ENCODE data around the gene FAIM.
A peak's percentile ranks its signal among the peaks of the same experiment; 100 is the strongest.
"Not testable (repeated sequence)": the region's sequence is repeated elsewhere in the genome, so short reads cannot be mapped to it uniquely, and the experiment has no call there.

FAIM gene, protein sequence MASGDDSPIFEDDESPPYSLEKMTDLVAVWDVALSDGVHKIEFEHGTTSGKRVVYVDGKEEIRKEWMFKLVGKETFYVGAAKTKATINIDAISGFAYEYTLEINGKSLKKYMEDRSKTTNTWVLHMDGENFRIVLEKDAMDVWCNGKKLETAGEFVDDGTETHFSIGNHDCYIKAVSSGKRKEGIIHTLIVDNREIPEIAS

GRCh38 chr3:138608322-138609135, at the start of gene FAIM:
Gene FAIM (plus strand): TSS chr3:138608771. CDS start chr3:138619727, 10,956 bp downstream.
- DNase-seq: peak; percentile 78

DNA sequence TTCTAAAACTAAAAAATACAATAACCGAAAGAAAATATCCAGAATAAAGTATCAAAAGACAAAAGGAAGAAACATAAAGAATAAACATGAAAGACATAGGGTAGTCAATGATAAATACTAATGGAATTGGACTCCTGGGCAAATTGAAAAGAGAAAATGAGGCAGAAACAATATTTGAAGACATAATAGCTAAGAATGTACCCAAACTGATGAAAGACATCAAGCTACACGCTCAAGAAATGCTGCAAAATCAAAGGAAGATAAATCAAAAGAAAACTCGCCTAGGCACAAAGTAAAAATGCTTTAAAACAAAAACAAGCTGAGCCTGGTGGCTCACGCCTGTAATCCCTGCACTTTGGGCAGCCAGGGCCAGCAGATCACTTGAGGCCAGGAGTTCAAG, 49.4 kb upstream of the FAIM start:
- no peak for DNase-seq

DNA sequence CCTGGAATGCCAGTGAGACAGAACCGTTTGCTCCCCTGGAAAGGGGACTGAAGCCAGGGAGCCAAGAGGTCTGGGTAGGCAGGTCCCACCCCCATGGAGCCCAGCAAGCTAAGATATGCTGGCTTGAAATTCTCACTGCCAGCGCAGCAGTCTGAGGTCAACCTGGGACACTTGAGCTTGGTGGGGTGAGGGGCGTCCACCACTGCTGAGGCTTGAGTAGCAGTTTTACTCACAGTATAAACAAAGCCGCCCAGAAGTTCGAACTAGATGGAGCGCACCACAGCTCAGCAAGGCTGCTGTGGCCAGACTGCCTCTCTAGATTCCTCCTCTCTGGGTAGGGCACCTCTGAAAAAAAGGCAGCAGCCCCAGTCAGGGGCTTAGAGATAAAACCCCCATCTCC, 48.1 kb upstream of the FAIM start:
- DNase-seq: no peak

DNA sequence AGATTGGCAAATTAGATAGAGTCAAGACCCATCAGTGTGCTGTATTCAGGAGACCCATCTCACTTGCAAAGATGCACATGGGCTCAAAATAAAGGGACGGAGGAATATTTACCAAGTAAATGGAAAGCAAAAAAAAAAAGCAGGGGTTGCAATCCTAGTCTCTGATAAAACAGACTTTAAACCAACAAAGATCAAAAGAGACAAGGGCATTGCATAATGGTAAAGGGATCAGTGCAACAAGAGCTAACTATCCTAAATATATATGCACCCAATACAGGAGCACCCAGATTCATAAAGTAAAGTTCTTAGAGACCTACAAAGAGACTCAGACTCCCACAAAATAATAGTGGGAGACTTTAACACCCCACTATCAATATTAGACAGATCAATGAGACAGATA, 45.7 kb upstream of the FAIM start:
- not testable (repeated sequence) for DNase-seq

DNA sequence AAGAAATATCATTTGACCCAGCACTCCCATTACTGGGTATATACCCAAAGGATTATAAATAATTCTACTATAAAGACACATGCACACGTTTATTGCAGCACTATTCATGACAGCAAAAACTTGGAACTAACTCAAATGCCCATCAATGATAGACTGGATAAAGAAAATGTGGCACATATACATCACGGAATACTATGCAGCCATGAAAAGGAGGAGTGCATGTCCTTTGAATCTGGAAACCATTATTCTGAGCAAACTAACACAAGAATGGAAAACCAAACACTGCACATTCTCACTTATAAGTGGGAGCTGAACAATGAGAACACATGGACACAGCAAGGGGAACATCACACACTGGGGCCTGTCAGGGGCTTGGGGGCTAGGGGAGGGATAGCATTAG, 42.3 kb upstream of the FAIM start:
- not testable (repeated sequence) for DNase-seq

- DNase-seq: no peak
Observed at GRCh38 chr3:138567403-138567802, 41.2 kb upstream of the FAIM start.

DNA sequence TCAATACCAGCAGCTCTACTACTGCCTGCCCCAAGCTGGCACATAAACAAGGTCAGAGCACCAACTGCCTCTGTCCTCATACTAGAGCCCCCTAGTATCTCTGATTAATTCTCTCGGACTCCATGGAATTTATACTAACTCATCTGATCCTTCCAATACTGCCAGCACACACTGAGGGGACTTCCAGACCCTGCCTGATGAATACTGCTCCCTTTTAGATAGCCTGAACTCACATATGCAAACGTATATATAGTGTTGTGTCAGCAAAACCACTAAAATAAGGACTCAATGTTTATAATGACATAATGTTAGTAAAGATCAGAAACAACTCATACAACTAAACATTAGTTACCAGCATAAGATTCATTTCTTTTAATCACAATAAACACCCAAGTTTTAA, 39.5 kb upstream of the FAIM start:
- DNase-seq: no peak

- DNase-seq: not testable (repeated sequence)
Observed at GRCh38 chr3:138569624-138570023, 38.9 kb upstream of the FAIM start.

- DNase-seq: no peak
Observed at GRCh38 chr3:138573138-138573537, 35.4 kb upstream of the FAIM start.

GRCh38 chr3:138578141-138578540, 30.4 kb upstream of the FAIM start:
- no peak for DNase-seq

- DNase-seq: no peak
Observed at GRCh38 chr3:138578961-138579574, 29.5 kb upstream of the FAIM start.

DNA sequence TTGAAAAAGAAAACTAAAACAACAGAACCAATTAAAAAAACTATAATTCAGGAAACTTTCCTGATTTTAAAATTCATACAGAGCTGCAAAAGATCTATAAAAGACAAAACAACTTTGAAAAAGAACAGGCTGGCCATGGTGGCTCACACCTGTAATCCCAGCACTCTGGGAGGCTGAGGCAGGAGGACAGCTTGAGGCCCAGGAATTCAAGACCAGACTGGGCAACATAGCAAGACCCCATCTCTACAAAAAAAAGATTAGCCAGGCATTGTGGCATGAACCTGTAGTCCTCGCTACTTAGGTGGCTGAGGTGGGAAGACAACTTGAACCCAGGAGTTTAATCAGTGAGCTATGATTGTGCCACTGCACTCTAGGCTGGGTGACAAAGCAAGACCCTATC, 21.2 kb upstream of the FAIM start:
- no peak for DNase-seq

DNA sequence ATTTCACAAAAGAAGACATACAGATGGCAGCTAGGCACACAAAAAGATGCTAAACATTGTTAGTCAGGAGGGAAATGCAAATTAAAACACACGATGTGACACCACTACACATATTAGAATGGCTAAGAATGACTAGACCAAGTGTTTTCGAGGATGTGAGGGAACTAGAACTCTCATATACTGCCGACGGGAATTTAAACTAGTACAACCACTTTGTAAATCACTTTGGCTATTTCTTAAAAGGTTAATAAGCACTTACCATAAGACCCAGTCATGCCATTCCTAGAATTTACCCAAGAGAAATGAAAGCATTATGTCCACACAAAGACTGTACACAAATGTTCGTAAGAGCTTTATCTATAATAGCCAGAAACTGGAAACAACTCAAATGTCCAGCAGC, 20.1 kb upstream of the FAIM start:
- no peak for DNase-seq

DNA sequence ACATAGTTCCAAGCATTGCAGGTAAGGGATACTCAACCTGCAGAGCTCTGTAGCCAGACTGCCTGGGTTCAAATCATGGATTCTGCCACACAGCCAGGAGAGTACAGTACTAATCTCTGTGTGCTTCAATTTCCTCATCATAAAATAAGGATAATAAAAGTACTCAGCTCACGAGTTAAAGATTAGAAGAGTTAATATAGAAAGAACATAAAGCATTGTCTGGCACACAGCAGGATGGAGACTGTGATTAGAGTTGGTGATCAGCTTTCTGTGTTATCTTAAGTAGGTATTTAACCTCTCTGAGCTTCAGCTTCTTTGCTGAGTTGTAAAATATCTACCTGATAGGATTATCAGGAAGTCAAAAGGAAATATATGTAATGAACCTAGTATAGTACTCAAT, 17.2 kb upstream of the FAIM start:
- no peak for DNase-seq

GRCh38 chr3:138593488-138594149, 15.0 kb upstream of the FAIM start:
- DNase-seq: no peak

GRCh38 chr3:138594150-138594934, 14.2 kb upstream of the FAIM start, which contains the start of gene CEP70:
Gene CEP70 (minus strand): TSS chr3:138594260. CDS start chr3:138572927, 21,333 bp downstream.
- DNase-seq: no peak

GRCh38 chr3:138594935-138595610, 13.5 kb upstream of the FAIM start:
- DNase-seq: no peak

DNA sequence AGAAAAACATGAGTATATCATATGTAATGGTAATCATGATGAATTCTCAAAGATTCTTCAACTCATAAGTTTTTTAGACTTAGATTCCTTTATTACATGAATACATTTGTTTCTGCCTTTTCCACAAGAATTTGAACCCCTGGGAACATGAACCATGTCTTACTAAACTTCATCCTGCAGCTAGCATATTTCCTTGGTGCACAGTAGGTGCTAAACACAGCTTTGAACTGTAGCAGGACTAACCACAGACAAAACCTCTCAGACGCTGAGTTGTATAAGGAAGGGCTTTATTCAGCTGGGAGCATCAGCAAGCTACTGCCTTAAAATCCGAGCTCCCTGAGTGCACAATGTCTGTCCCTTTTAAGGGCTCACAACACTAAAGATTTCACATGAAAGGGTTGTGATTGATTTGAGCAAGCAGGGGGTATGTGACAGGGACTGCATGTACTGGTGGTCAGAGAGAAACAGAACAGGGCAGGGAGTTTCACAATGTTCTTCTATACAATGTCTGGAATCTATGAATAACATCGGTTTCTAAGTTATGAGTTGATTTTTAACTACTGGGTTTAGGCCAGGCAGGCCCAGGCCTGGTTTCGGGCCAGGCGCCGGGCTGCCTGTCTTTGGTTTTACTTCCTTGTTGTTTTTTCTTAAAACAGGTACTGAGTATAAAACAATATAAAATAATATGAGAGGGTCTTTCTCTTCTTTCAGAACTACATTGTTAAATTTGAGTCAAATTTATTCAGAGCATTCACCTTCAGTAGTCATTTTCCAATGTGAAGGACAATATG, 11.2 kb upstream of the FAIM start:
- not testable (repeated sequence) for DNase-seq

DNA sequence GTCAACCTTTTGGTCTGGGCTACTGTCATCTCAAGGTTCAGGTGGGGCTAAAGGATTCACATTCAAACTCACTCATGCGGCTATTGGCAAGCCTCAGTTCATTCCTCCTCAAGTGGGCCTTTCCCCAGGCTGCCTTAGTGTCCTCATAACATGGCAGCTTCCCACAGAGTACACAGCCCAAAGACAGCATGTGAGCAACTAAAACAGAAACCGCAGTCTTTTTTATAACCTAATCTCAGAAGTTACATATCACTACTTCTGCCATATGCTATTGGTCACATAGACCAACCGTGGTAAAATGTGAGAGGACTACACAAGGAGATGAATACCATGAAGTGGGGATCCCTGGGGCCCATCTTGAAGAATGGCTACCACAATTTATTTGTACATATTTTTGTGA, 10.0 kb upstream of the FAIM start:
- no peak for DNase-seq

GRCh38 chr3:138600100-138600745, 8.3 kb upstream of the FAIM start:
- DNase-seq: no peak

GRCh38 chr3:138601661-138602060, 6.9 kb upstream of the FAIM start:
- DNase-seq: not testable (repeated sequence)

Measured in NCI-H526 treated with DMSO at 0.1 percent for 48 hours (cell line).